IMR-90 (cell line): ENCODE data around the gene AEN. TPM values are rescaled to one million over a fixed set of nuclear protein-coding genes. Genes with fewer than 3 reads are reported as not detected.

ENCODE experiments used
- ATAC-seq: fragments of 200-7000 bp; cut with Tn5 transposase; 2 replicates; pipeline ENCODE4 v1.9.1; 2020; ENCODE audit warnings: low read depth, mild to moderate bottlenecking, moderate library complexity
- BruUV-seq: library from RNA; stranded (reverse); fragments of 400-500 nt; replicated peaks from 2 replicates; lab custom pipeline; 2021; lab: Mats Ljungman, UMichigan
- CTCF ChIA-PET: fragments of 300-600 bp; formaldehyde crosslinking; extraction: SDS; loops from one replicate; lab custom pipeline; 2021; ENCODE audit warnings: antibody characterized with exemption; lab: Yijun Ruan, JAX
- POLR2A ChIA-PET: fragments of 300-600 bp; sonication (Branson Sonifier 250); formaldehyde crosslinking; loops from one replicate; lab custom pipeline; 2022; ENCODE audit warnings: antibody characterized with exemption; ENCODE audit not compliant: unreplicated experiment; lab: Charles Lee
- DNase-seq: peaks from one replicate; pipeline ENCODE4 v3.0.0; 2013
- H2AFZ ChIP-seq: replicated peaks from 2 replicates; pipeline ENCODE3; 2013; ENCODE audit warnings: low read length, mild to moderate bottlenecking; ENCODE audit not compliant: poor library complexity
- H2AK5ac ChIP-seq: 2 replicates; pipeline ENCODE4 v1.6.1; 2013; ENCODE audit warnings: low read depth, low read length, inconsistent platforms
- H2AK9ac ChIP-seq: replicated peaks from 2 replicates; pipeline ENCODE3; 2013; ENCODE audit warnings: mild to moderate bottlenecking, low read depth, low read length, moderate library complexity; ENCODE audit not compliant: poor library complexity
- H2BK120ac ChIP-seq: 2 replicates; pipeline ENCODE4 v1.6.1; 2013; ENCODE audit warnings: low read depth, low read length, inconsistent platforms
- H2BK15ac ChIP-seq: 3 replicates; pipeline ENCODE4 v1.6.1; 2013; ENCODE audit warnings: low read depth, low read length, inconsistent platforms
- H2BK20ac ChIP-seq: 2 replicates; pipeline ENCODE4 v1.6.1; 2013; ENCODE audit warnings: low read depth, mild to moderate bottlenecking, inconsistent platforms, low read length, moderate library complexity
- H2BK5ac ChIP-seq: 2 replicates; pipeline ENCODE4 v1.6.1; 2013; ENCODE audit warnings: mild to moderate bottlenecking, low read depth, low read length, inconsistent platforms; ENCODE audit not compliant: poor library complexity, severe bottlenecking
- H3K14ac ChIP-seq: replicated peaks from 2 replicates; pipeline ENCODE4 v1.6.1; 2013; ENCODE audit warnings: low read depth, low read length, inconsistent platforms
- H3K18ac ChIP-seq: 2 replicates; pipeline ENCODE4 v1.6.1; 2013; ENCODE audit warnings: low read depth, low read length, control low read depth
- H3K23ac ChIP-seq: 2 replicates; pipeline ENCODE4 v1.6.1; 2013; ENCODE audit warnings: low read depth, low read length, inconsistent platforms
- H3K27ac ChIP-seq: 2 replicates; pipeline ENCODE4 v1.5.1; 2013; ENCODE audit warnings: mild to moderate bottlenecking, control low read depth, low read length; ENCODE audit not compliant: insufficient read depth
- H3K27me3 ChIP-seq: 2 replicates; pipeline ENCODE4 v1.6.1; 2013; ENCODE audit warnings: low read length; ENCODE audit not compliant: control insufficient read depth, insufficient read depth
- H3K36me3 ChIP-seq: 2 replicates; pipeline ENCODE4 v1.6.1; 2013; ENCODE audit warnings: low read length, mixed read lengths; ENCODE audit not compliant: control insufficient read depth, insufficient read depth
- H3K4ac ChIP-seq: 2 replicates; pipeline ENCODE4 v1.6.1; 2013; ENCODE audit warnings: low read depth, low read length, inconsistent platforms
- H3K4me1 ChIP-seq: 2 replicates; pipeline ENCODE4 v1.6.1; 2013; ENCODE audit warnings: low read length, mixed read lengths; ENCODE audit not compliant: control insufficient read depth, insufficient read depth
- H3K4me2 ChIP-seq: 2 replicates; pipeline ENCODE4 v1.6.1; 2013; ENCODE audit warnings: low read depth, mild to moderate bottlenecking, control low read depth, low read length, moderate library complexity
- H3K4me3 ChIP-seq: 2 replicates; pipeline ENCODE4 v1.5.1; 2013; ENCODE audit warnings: low read depth, mild to moderate bottlenecking, control low read depth, low read length, moderate library complexity; ENCODE audit not compliant: insufficient read depth
- H3K56ac ChIP-seq: 2 replicates; pipeline ENCODE4 v1.6.1; 2013; ENCODE audit warnings: low read length, inconsistent platforms; ENCODE audit not compliant: insufficient read depth; ENCODE audit errors: extremely low read depth
- H3K79me1 ChIP-seq, 2 experiments: 2 replicates each; pipeline ENCODE4 v1.6.1; 2013; ENCODE audit warnings: low read length in 2 of 2, inconsistent platforms in 1 of 2, low read depth in 1 of 2
- H3K9ac ChIP-seq: 2 replicates; pipeline ENCODE4 v1.6.1; 2013; ENCODE audit warnings: low read depth, low read length, control low read depth
- H3K9me1 ChIP-seq: 2 replicates; pipeline ENCODE4 v1.6.1; 2013; ENCODE audit warnings: low read length, inconsistent platforms; ENCODE audit not compliant: insufficient read depth
- H3K9me3 ChIP-seq: 2 replicates; pipeline ENCODE4 v1.6.1; 2013; ENCODE audit warnings: low read length; ENCODE audit not compliant: control insufficient read depth, insufficient read depth
- H4K20me1 ChIP-seq: 2 replicates; pipeline ENCODE4 v1.6.1; 2013; ENCODE audit warnings: low read length, inconsistent platforms; ENCODE audit not compliant: insufficient read depth
- H4K5ac ChIP-seq: 2 replicates; pipeline ENCODE4 v1.6.1; 2013; ENCODE audit warnings: mild to moderate bottlenecking, low read depth, low read length, control low read depth
- H4K8ac ChIP-seq, 2 experiments: 2 replicates each; pipeline ENCODE4 v1.6.1; 2013; ENCODE audit warnings: low read depth in 2 of 2, low read length in 2 of 2, control low read depth in 1 of 2, inconsistent platforms in 1 of 2
- H4K91ac ChIP-seq: 2 replicates; pipeline ENCODE4 v1.6.1; 2013; ENCODE audit warnings: low read depth, low read length, inconsistent platforms; ENCODE audit not compliant: insufficient read depth
- BHLHE40 ChIP-seq: fragments of 150-350 bp; IDR thresholded peaks from 2 replicates; pipeline ENCODE4 v1.6.1; 2016; ENCODE audit warnings: mild to moderate bottlenecking, low read depth, low read length
- CEBPB ChIP-seq: IDR thresholded peaks from 2 replicates; pipeline ENCODE4 v1.6.1; 2012; ENCODE audit warnings: low read depth, low read length, improper control_type of control experiment
- MXI1 ChIP-seq: IDR thresholded peaks from 2 replicates; pipeline ENCODE4 v1.6.1; 2012; ENCODE audit warnings: low read depth, mild to moderate bottlenecking, low read length, moderate library complexity, borderline replicate concordance
- POLR2A ChIP-seq: IDR thresholded peaks from 2 replicates; pipeline ENCODE4 v1.6.1; 2012; ENCODE audit warnings: mild to moderate bottlenecking, low read depth, low read length
- SMC3 ChIP-seq: fragments of 150-350 bp; IDR thresholded peaks from 2 replicates; pipeline ENCODE4 v1.6.1; 2016; ENCODE audit warnings: low read depth, mild to moderate bottlenecking, antibody characterized with exemption, low read length, moderate library complexity
- USF2 ChIP-seq: fragments of 150-350 bp; IDR thresholded peaks from 2 replicates; pipeline ENCODE4 v1.6.1; 2017; ENCODE audit warnings: mild to moderate bottlenecking, antibody characterized with exemption, low read length, low read depth
- WGBS, 2 experiments: methylation state at CpG; one replicate each; pipeline versions ENCODE4 v1.1.5 to v1.1.7; 2013; ENCODE audit warnings: missing lambda C conversion rate in 2 of 2; ENCODE audit not compliant: insufficient read length in 1 of 2; ENCODE audit errors: extremely low coverage in 2 of 2; 5-methylcytosine and 5-hydroxymethylcytosine counted together
- dilution Hi-C: fragments of 300-500 bp; cut with HindIII; formaldehyde crosslinking; loops from one replicate; pipeline ENCODE4 v1.14.3; 2018; ENCODE audit warnings: low sequenced_read_pairs; ENCODE audit not compliant: unreplicated experiment
- in situ Hi-C: fragments of 300-500 bp; cut with MboI; formaldehyde crosslinking; loops from 3 replicates; pipeline ENCODE4 v1.14.3; 2019; ENCODE audit warnings: low sequenced_read_pairs, inconsistent platforms, mixed read lengths
- intact Hi-C: fragments of 100-400 bp; cut with micrococcal nuclease; formaldehyde crosslinking; loops from 2 replicates; pipeline ENCODE4 v1.10.0; 2022
- polyA plus RNA-seq, 3 experiments: library from polyadenylated mRNA; depleted of rRNA; stranded (reverse); fragments of >200 nt; gene quantifications; 2 replicates each; pipeline ENCODE4 v1.2.3, GENCODE V29; 2012; ENCODE audit warnings: low replicate concordance in 1 of 3
- total RNA-seq: library from RNA; depleted of rRNA; stranded (reverse); fragments of >200 nt; gene quantifications from 2 replicates; pipeline ENCODE4 v1.2.3, GENCODE V29; 2012
- TF ChIP-seq, protein P1 (sequence below): fragments of 150-350 bp; IDR thresholded peaks from 2 replicates; pipeline ENCODE4 v1.6.1; 2016; ENCODE audit warnings: low read depth, mild to moderate bottlenecking, low read length, moderate library complexity, borderline replicate concordance

AEN gene
- total and polyA plus RNA-seq, 2 of the 4 experiments (the other 2 are of a cell fraction): 48.6 to 85.5 TPM

DNA sequence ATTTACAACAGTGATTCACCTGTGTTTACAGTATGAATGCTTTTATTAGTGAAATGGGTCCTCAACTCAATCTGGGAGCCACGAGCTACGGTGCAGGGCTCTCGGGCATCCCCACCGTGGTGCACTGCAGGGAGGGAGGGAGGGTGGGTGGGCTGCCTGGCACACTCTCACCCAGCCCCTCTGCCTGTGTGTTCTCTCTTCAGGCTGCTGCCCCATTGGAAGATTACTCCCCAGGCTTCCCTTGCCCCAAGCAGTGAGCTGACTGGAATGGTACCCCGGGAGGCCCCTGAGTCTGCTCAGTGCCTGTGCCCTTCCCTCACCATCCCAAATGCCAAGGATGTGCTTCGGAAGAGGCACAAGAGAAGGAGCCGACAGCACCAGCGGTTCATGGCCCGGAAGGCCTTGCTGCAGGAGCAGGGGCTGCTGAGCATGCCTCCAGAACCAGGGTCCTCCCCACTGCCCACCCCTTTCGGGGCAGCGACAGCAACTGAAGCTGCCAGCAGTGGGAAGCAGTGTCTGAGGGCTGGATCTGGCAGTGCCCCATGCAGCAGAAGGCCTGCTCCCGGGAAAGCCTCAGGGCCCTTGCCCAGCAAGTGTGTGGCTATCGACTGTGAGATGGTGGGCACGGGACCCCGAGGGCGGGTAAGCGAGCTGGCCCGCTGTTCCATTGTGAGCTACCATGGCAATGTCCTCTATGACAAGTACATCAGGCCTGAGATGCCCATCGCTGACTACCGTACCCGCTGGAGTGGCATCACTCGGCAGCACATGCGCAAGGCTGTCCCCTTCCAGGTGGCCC is 5.0 kb downstream of the AEN start:
- H3K9me1 ChIP-seq: peaks cover 41% of the 10 kb centered on the region
- no peak for ATAC-seq
- H4K8ac ChIP-seq: no peak overlapping the region
- no peak overlapping the region for H2AFZ ChIP-seq
- no TSS peak for BruUV-seq
- H3K4ac ChIP-seq: no peak overlapping the region
- H3K4me2 ChIP-seq: no peak overlapping the region
- intact Hi-C loops: no loop called here
- no peaks in the 10 kb centered on the region for H3K9me3 ChIP-seq
- H3K27me3 ChIP-seq: no peaks in the 10 kb centered on the region
- WGBS, 2 experiments: 96% methylated on average over 10 of the region's 23 CpGs; no CpG with 5 or more reads in 1 of the 2 experiments
- H3K36me3 ChIP-seq: peaks cover 52% of the 10 kb centered on the region
- TF ChIP-seq USF2 (no peak), CEBPB (no peak), SMC3 (no peak), POLR2A (no peak), BHLHE40 (no peak), MXI1 (no peak)
- TF ChIP-seq, protein P1, sequence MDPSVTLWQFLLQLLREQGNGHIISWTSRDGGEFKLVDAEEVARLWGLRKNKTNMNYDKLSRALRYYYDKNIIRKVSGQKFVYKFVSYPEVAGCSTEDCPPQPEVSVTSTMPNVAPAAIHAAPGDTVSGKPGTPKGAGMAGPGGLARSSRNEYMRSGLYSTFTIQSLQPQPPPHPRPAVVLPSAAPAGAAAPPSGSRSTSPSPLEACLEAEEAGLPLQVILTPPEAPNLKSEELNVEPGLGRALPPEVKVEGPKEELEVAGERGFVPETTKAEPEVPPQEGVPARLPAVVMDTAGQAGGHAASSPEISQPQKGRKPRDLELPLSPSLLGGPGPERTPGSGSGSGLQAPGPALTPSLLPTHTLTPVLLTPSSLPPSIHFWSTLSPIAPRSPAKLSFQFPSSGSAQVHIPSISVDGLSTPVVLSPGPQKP: no peak
- DNase-seq: no peak
- H2BK120ac ChIP-seq: no peak overlapping the region
- H2BK20ac ChIP-seq: no peak overlapping the region
- no peak overlapping the region for H3K18ac ChIP-seq
- no peak overlapping the region for H2BK15ac ChIP-seq
- H4K20me1 ChIP-seq: peaks cover 96% of the 10 kb centered on the region
- no peak overlapping the region for H4K5ac ChIP-seq
- H4K91ac ChIP-seq: no peak overlapping the region
- H2BK5ac ChIP-seq: no peak overlapping the region
- no peak overlapping the region for H3K56ac ChIP-seq
- H3K4me3 ChIP-seq: no peak overlapping the region
- H3K79me1 ChIP-seq: peaks cover 22 to 71% of the 10 kb centered on the region in 2 experiments
- peak overlapping the region; percentile 30 for H2AK9ac ChIP-seq
- dilution Hi-C loops: no loop called here
- in situ Hi-C loops: no loop called here
- no peak overlapping the region for H3K23ac ChIP-seq
- CTCF ChIA-PET: no interaction called here
- H3K4me1 ChIP-seq: peaks cover 34% of the 10 kb centered on the region
- no peak overlapping the region for H3K14ac ChIP-seq
- H3K27ac ChIP-seq: no peak overlapping the region
- POLR2A ChIA-PET: no interaction called here
- H2AK5ac ChIP-seq: no peak overlapping the region
- H3K9ac ChIP-seq: no peak overlapping the region
